SU-DHL-6 (cell line): ENCODE results near the gene AQP10.
"Not testable (repeated sequence)": the region's sequence is repeated elsewhere in the genome, so short reads cannot be mapped to it uniquely, and the experiment has no call there.

Experiments used
- H2AFZ ChIP-seq: fragments of 200-600 bp; sonication (generic); 2 replicates; pipeline ENCODE4 v1.6.1; 2014; ENCODE audit warnings: low read depth, mild to moderate bottlenecking, moderate library complexity, mixed read lengths, antibody characterized with exemption, low read length; ENCODE audit not compliant: severe bottlenecking
- H3F3A ChIP-seq: fragments of 200-600 bp; shearing (Covaris generic); 2 replicates; pipeline ENCODE4 v1.6.0; 2016; ENCODE audit warnings: antibody characterized with exemption, mild to moderate bottlenecking; ENCODE audit not compliant: insufficient read depth
- H3K27ac ChIP-seq: fragments of 200-600 bp; sonication (generic); 2 replicates; pipeline ENCODE4 v1.5.1; 2016; ENCODE audit warnings: low read depth, mild to moderate bottlenecking, low read length, moderate library complexity, mixed read lengths
- H3K27me3 ChIP-seq: fragments of 200-600 bp; sonication (generic), shearing (Covaris generic); 2 replicates; pipeline ENCODE4 v1.6.0; 2014; ENCODE audit warnings: mild to moderate bottlenecking, low read length
- H3K36me3 ChIP-seq: fragments of 200-600 bp; sonication (generic); 2 replicates; pipeline ENCODE4 v1.6.1; 2014; ENCODE audit warnings: mild to moderate bottlenecking, low read length, mixed read lengths
- H3K4me2 ChIP-seq: fragments of 300-600, 200-600 bp; shearing (Covaris generic), sonication (generic); 2 replicates; pipeline ENCODE4 v1.6.0; 2014; ENCODE audit warnings: low read length, low read depth, mild to moderate bottlenecking; ENCODE audit not compliant: poor library complexity, severe bottlenecking
- H3K4me3 ChIP-seq: fragments of 200-600 bp; sonication (generic); 2 replicates; pipeline ENCODE4 v1.5.1; 2014; ENCODE audit warnings: antibody characterized with exemption, low read length, mild to moderate bottlenecking, mixed read lengths; ENCODE audit not compliant: insufficient read depth, poor library complexity, severe bottlenecking
- H3K79me2 ChIP-seq: fragments of 200-600 bp; sonication (generic); 2 replicates; pipeline ENCODE4 v1.6.1; 2014; ENCODE audit warnings: mild to moderate bottlenecking, low read length, moderate library complexity; ENCODE audit not compliant: insufficient read depth
- H3K9ac ChIP-seq: fragments of 200-600 bp; sonication (generic); 2 replicates; pipeline ENCODE4 v1.7.0; 2014; ENCODE audit warnings: mild to moderate bottlenecking, low read length
- H3K9me2 ChIP-seq: fragments of 200-600 bp; sonication (generic); replicated peaks from 2 replicates; pipeline ENCODE4 v1.6.1; 2014; ENCODE audit warnings: low read length; ENCODE audit not compliant: insufficient read depth
- H3K9me3 ChIP-seq: fragments of 200-600 bp; sonication (generic); 2 replicates; pipeline ENCODE4 v1.6.1; 2014; ENCODE audit warnings: low read length, mixed read lengths; ENCODE audit not compliant: insufficient read depth
- H4K20me1 ChIP-seq: fragments of 200-600 bp; sonication (generic); 2 replicates; pipeline ENCODE4 v1.6.1; 2014; ENCODE audit warnings: low read depth, mild to moderate bottlenecking, antibody characterized with exemption, low read length, moderate library complexity, mixed read lengths
- CTCF ChIP-seq: fragments of 200-600 bp; sonication (generic); IDR thresholded peaks from one replicate; pipeline ENCODE4 v1.5.1; 2017; ENCODE audit warnings: antibody characterized with exemption, mild to moderate bottlenecking, low read length, moderate library complexity; ENCODE audit not compliant: insufficient read depth, poor library complexity, severe bottlenecking
- EZH2phosphoT487 ChIP-seq: fragments of 200-600 bp; sonication (generic), shearing (Covaris generic); conservative IDR thresholded peaks from 2 replicates; pipeline ENCODE4 v1.6.1; 2018; ENCODE audit warnings: mild to moderate bottlenecking, antibody characterized with exemption, low read length, moderate library complexity, mixed read lengths

The AQP10 gene

GRCh38 chr1:154338875-154339274 is 18.0 kb downstream of the AQP10 start:
- no peak for TF ChIP-seq EZH2phosphoT487
- TF ChIP-seq CTCF = no peak
- Histone ChIP-seq H3K36me3 (no peaks in the 10 kb centered on the region), H3K27me3 (no peaks in the 10 kb centered on the region), H4K20me1 (no peaks in the 10 kb centered on the region), H3K79me2 (no peaks in the 10 kb centered on the region), H3K9me3 (no peaks in the 10 kb centered on the region), H3K27ac (no peak overlapping the region), H3K4me2 (no peak overlapping the region), H3K9ac (no peak overlapping the region), H3F3A (no peaks in the 10 kb centered on the region), H3K4me3 (no peak overlapping the region), H3K9me2 (no peaks in the 10 kb centered on the region), H2AFZ (no peak overlapping the region)

GRCh38 chr1:154341366-154341765 is 20.5 kb downstream of the AQP10 start:
- H3K27ac ChIP-seq, H3F3A ChIP-seq, H3K27me3 ChIP-seq, H3K9me2 ChIP-seq, H3K4me3 ChIP-seq, H3K4me2 ChIP-seq, H3K36me3 ChIP-seq, H3K79me2 ChIP-seq, H2AFZ ChIP-seq, H4K20me1 ChIP-seq, H3K9ac ChIP-seq, H3K9me3 ChIP-seq: not testable (repeated sequence)

DNA sequence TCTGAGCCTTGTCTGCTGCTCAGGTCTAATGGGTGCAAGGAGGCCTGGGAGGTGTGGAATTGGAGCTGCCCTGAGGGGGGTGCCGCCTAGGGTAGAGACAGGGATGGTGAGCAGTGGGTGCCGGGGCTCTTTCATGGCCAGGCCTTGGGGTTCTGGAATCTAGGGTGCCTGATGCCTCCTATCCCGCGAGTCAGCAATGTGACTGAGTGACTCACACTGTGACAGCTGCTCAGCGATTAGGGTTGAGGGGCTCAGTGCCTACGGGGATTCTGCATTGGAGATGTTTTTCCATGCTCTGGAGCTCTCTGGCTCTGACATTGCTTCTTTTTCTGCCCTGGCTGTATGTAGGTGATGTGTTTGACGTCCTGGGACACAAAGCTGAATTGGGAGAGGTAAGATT is 21.2 kb downstream of the AQP10 start:
- H3K27me3 ChIP-seq = no peaks in the 10 kb centered on the region
- no peaks in the 10 kb centered on the region for H3K79me2 ChIP-seq
- H3K4me2 ChIP-seq = no peak overlapping the region
- no peaks in the 10 kb centered on the region for H3K36me3 ChIP-seq
- H3K9me3 ChIP-seq = no peaks in the 10 kb centered on the region
- no peaks in the 10 kb centered on the region for H3K9me2 ChIP-seq
- TF ChIP-seq EZH2phosphoT487 (no peak), CTCF (no peak)
- H3K9ac ChIP-seq = no peak overlapping the region
- no peak overlapping the region for H3K4me3 ChIP-seq
- H4K20me1 ChIP-seq = no peaks in the 10 kb centered on the region
- H3K27ac ChIP-seq = no peak overlapping the region
- H3F3A ChIP-seq = no peaks in the 10 kb centered on the region
- H2AFZ ChIP-seq = no peak overlapping the region

DNA sequence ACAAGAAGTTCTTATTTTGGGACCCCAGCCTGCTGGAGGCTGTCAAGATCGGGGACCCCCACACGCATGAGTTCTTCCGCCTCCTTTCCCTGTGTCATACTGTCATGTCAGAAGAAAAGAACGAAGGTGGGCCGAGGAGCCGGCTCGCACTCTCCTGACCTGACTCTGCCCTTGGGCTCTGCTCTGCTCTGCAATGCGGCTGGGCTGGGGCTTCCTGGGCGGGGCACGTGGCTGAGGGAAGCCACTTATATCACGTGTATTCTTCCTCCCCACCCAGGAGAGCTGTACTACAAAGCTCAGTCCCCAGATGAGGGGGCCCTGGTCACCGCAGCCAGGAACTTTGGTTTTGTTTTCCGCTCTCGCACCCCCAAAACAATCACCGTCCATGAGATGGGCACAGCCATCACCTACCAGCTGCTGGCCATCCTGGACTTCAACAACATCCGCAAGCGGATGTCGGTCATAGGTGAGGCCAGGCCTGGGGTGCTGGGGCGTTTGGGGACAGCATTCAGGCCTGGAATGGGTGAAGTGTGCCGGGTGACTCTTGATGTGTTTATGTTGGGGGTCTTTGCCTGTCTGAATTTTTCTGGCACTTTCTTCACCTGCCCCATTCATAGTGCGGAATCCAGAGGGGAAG is 22.1 kb downstream of the AQP10 start:
- Histone ChIP-seq H2AFZ (no peak overlapping the region), H3K36me3 (no peaks in the 10 kb centered on the region), H3K9me2 (no peaks in the 10 kb centered on the region), H3K4me2 (no peak overlapping the region), H3K9me3 (no peaks in the 10 kb centered on the region), H3K27ac (no peak overlapping the region), H3K27me3 (no peaks in the 10 kb centered on the region), H4K20me1 (no peaks in the 10 kb centered on the region), H3K9ac (no peak overlapping the region), H3K79me2 (no peaks in the 10 kb centered on the region), H3K4me3 (no peak overlapping the region), H3F3A (no peaks in the 10 kb centered on the region)
- no peak for TF ChIP-seq EZH2phosphoT487
- TF ChIP-seq CTCF = no peak
